WTC11 (cell line): Measurements from ENCODE around the gene NTN1.

Source experiments
- CTCF ChIP-seq: fragments of 200-600 bp; IDR thresholded peaks from 2 replicates; pipeline ENCODE4 v1.8.0; 2022; ENCODE audit warnings: antibody characterized with exemption
- FOXP4 ChIP-seq: sonication (generic); formaldehyde crosslinking; IDR thresholded peaks from 2 replicates; pipeline ENCODE4 v1.8.0; 2022; ENCODE audit warnings: mild to moderate bottlenecking, missing genetic modification reagents
- HMGA2 ChIP-seq: fragments of 250-450 bp; sonication (Bioruptor Pico); IDR thresholded peaks from 2 replicates; pipeline ENCODE4 v1.4.0; 2021; ENCODE audit warnings: mild to moderate bottlenecking, moderate library complexity

- no peak for TF ChIP-seq FOXP4 (CRISPR knock-in tag)
- TF ChIP-seq HMGA2 (CRISPR knock-in tag), result no peak
- TF ChIP-seq CTCF, result no peak
Measured at GRCh38 chr17:9016941-9017552, 4.3 kb upstream of the NTN1 start.
